B cell (primary cell): ENCODE data around the gene AHDC1. TPM values are rescaled to one million over a fixed set of nuclear protein-coding genes. Genes with fewer than 3 reads are reported as not detected.
A peak's percentile ranks its signal among the peaks of the same experiment; 100 is the strongest.

Experiments
- ATAC-seq: fragments of 200-7000 bp; cut with Tn5 transposase; one replicate; pipeline ENCODE4 v1.10.0; 2021; ENCODE audit warnings: low read depth, mild to moderate bottlenecking, moderate number of reproducible peaks, moderate library complexity
- CTCF ChIA-PET: fragments of 350-600 bp; sonication (Branson Sonifier 250); formaldehyde crosslinking; loops from one replicate; lab custom pipeline; 2021; ENCODE audit warnings: antibody characterized with exemption, inconsistent platforms; lab: Charles Lee
- POLR2A ChIA-PET: fragments of 350-600 bp; sonication (Branson Sonifier 250); formaldehyde crosslinking; loops from one replicate; lab custom pipeline; 2021; ENCODE audit warnings: antibody characterized with exemption; lab: Charles Lee
- DNase-seq: peaks from one replicate; pipeline ENCODE4 v3.0.0; 2013
- H2AFZ ChIP-seq: 2 replicates; pipeline ENCODE4 v1.6.1; 2012; ENCODE audit warnings: mild to moderate bottlenecking, low read depth, low read length; ENCODE audit not compliant: insufficient read depth, poor library complexity, severe bottlenecking
- H3K27ac ChIP-seq, 2 donors: 1 replicate in 1 of 2; 2 replicates in 1 of 2; pipeline ENCODE4 v1.5.1; 2012 to 2013; ENCODE audit warnings: low read length in 2 of 2, mild to moderate bottlenecking in 2 of 2, moderate library complexity in 1 of 2
- H3K27me3 ChIP-seq, 4 experiments: fragments of 200-600 bp in 1 of 4; sonication (generic) in 1 of 4; replicated peaks in 1 of 4; 1 replicate in 2 of 4; 2 replicates in 2 of 4; pipeline versions ENCODE4 v1.6.1 to v1.7.0; 2013 to 2016; ENCODE audit warnings: low read length in 3 of 4, mild to moderate bottlenecking in 2 of 4, mixed read lengths in 1 of 4, moderate library complexity in 1 of 4; ENCODE audit not compliant: insufficient read depth in 4 of 4, control insufficient read depth in 3 of 4; ENCODE audit errors: control extremely low read depth in 1 of 4
- H3K36me3 ChIP-seq, 2 experiments: replicated peaks in 1 of 2; 1 replicate in 1 of 2; 2 replicates in 1 of 2; pipeline versions ENCODE4 v1.6.1 to v1.7.1; 2013; ENCODE audit warnings: low read length in 1 of 2; ENCODE audit not compliant: insufficient read depth in 2 of 2, control insufficient read depth in 1 of 2; ENCODE audit errors: control extremely low read depth in 1 of 2, extremely low read depth in 1 of 2
- H3K4me1 ChIP-seq, 2 donors: fragments of 200-600 bp in 1 of 2; sonication (generic) in 1 of 2; 1 replicate in 1 of 2; 2 replicates in 1 of 2; pipeline versions ENCODE4 v1.5.1 to v1.6.1; 2013 to 2017; ENCODE audit warnings: low read length in 2 of 2; ENCODE audit not compliant: control insufficient read depth in 2 of 2, insufficient read depth in 2 of 2
- H3K4me2 ChIP-seq: replicated peaks from 2 replicates; pipeline ENCODE3; 2012; ENCODE audit warnings: mild to moderate bottlenecking, low read depth, low read length; ENCODE audit not compliant: poor library complexity, severe bottlenecking
- H3K4me3 ChIP-seq, 5 experiments: fragments of 200-600 bp in 1 of 5; sonication (generic) in 1 of 5; 1 replicate in 3 of 5; 2 replicates in 2 of 5; pipeline versions ENCODE4 v1.5.1 to v1.7.0; 2011 to 2016; ENCODE audit warnings: low read length in 4 of 5, mild to moderate bottlenecking in 4 of 5, low read depth in 2 of 5, control low read depth in 1 of 5, moderate library complexity in 1 of 5; ENCODE audit not compliant: insufficient read depth in 1 of 5; ENCODE audit errors: control extremely low read depth in 1 of 5, extremely low read depth in 1 of 5
- H3K79me2 ChIP-seq: fragments of 200-600 bp; sonication (generic); one replicate; pipeline ENCODE4 v1.6.0; 2016; ENCODE audit warnings: low read length; ENCODE audit not compliant: control insufficient read depth, insufficient read depth
- H3K9ac ChIP-seq: fragments of 200-600 bp; sonication (generic); 2 replicates; pipeline ENCODE4 v1.6.1; 2017; ENCODE audit warnings: mild to moderate bottlenecking, low read length, moderate library complexity
- H3K9me3 ChIP-seq, 3 donors: one replicate each; pipeline versions ENCODE4 v1.6.1 to v1.7.1; 2013; ENCODE audit warnings: low read length in 2 of 3; ENCODE audit not compliant: control insufficient read depth in 2 of 3, insufficient read depth in 1 of 3; ENCODE audit errors: control extremely low read depth in 1 of 3
- H4K20me1 ChIP-seq: 2 replicates; pipeline ENCODE4 v1.6.0; 2012; ENCODE audit warnings: mild to moderate bottlenecking, low read length; ENCODE audit not compliant: insufficient read depth, control insufficient read depth, poor library complexity, severe bottlenecking
- H3K27ac Mint-ChIP-seq: one replicate; pipeline ENCODE4 v1.8.0; 2021; ENCODE audit warnings: mixed read lengths
- H3K27me3 Mint-ChIP-seq: one replicate; pipeline ENCODE4 v1.8.0; 2021; ENCODE audit warnings: mixed read lengths
- H3K4me1 Mint-ChIP-seq: one replicate; pipeline ENCODE4 v1.8.0; 2021; ENCODE audit warnings: mixed read lengths
- H3K4me3 Mint-ChIP-seq: one replicate; pipeline ENCODE4 v1.8.0; 2021; ENCODE audit warnings: mixed read lengths
- H3K9me3 Mint-ChIP-seq: one replicate; pipeline ENCODE4 v1.8.0; 2022; ENCODE audit warnings: mixed read lengths; ENCODE audit not compliant: insufficient read depth
- CTCF ChIP-seq: fragments of 200-600 bp; IDR thresholded peaks from one replicate; pipeline ENCODE4 v1.8.0; 2022; ENCODE audit warnings: antibody characterized with exemption, mild to moderate bottlenecking
- EZH2 ChIP-seq: IDR thresholded peaks from 2 replicates; pipeline ENCODE4 v1.6.1; 2012; ENCODE audit warnings: borderline replicate concordance, low read depth, mild to moderate bottlenecking, moderate library complexity, low read length; ENCODE audit not compliant: insufficient read depth, poor library complexity, severe bottlenecking
- WGBS: methylation state at CpG from one replicate; pipeline ENCODE4 v1.1.5; 2013; ENCODE audit warnings: missing lambda C conversion rate; ENCODE audit not compliant: insufficient coverage; 5-methylcytosine and 5-hydroxymethylcytosine counted together
- intact Hi-C: fragments of 100-400 bp; cut with micrococcal nuclease; formaldehyde crosslinking; loops from one replicate; pipeline ENCODE4 v1.10.0; 2022
- polyA plus RNA-seq: library from polyadenylated mRNA; depleted of rRNA; stranded (reverse); fragments of >200 nt; gene quantifications from 2 replicates; pipeline ENCODE4 v1.2.3, GENCODE V29; 2012
- total RNA-seq, 2 donors: library from RNA; stranded (reverse); fragments of 120-200 nt in 1 of 2; gene quantifications; 1 replicate in 1 of 2; 2 replicates in 1 of 2; pipeline versions ENCODE4 v1.2.3 to v1.2.4, GENCODE V29; 2013 to 2022

Gene AHDC1
- total and polyA plus RNA-seq, 2 donors (not counting 1 experiment from before 2014, with no cell fraction given) = 6.2 to 32.0 TPM

- ATAC-seq (no peak), DNase-seq (no peak)
- Histone ChIP-seq H3K79me2 (no peaks in the 10 kb centered on the region), H2AFZ (peak overlapping the region; percentile 77), H3K9me3 (no peaks in the 10 kb centered on the region), H3K27ac (no peak overlapping the region), H3K4me2 (peak overlapping the region; percentile 71), H3K27me3 (peaks cover 0 to 4% (median 0%) of the 10 kb centered on the region in 4 experiments), H3K4me1 (peaks cover 49 to 51% of the 10 kb centered on the region in 2 donors), H3K36me3 (no peaks in the 10 kb centered on the region), H3K9ac (no peak overlapping the region), H4K20me1 (no peaks in the 10 kb centered on the region), H3K4me3 (peak overlapping the region in 1 of 5 experiments; percentile 16)
- ChIA-PET CTCF (no interaction called here), POLR2A (no interaction called here)
- H3K9me3 Mint-ChIP-seq = no peaks in the 10 kb centered on the region
- peak overlapping the region; percentile 36 for H3K4me3 Mint-ChIP-seq
- no peaks in the 10 kb centered on the region for H3K27me3 Mint-ChIP-seq
- H3K27ac Mint-ChIP-seq = peak overlapping the region; percentile 28
- intact Hi-C loops = loop anchor here (10.0 kb wide), 1 partner anchor 47 kb away; no protein-coding TSS in a partner anchor
- 61% methylated on average over 9 of the region's 9 CpGs for WGBS
- peaks cover 54% of the 10 kb centered on the region for H3K4me1 Mint-ChIP-seq
- TF ChIP-seq EZH2 = no peak
- TF ChIP-seq CTCF = no peak
These were observed 82.0 kb downstream of the AHDC1 start for GRCh38 chr1:27521861-27522431.

- peak overlapping the region; percentile 48 for H3K4me3 Mint-ChIP-seq
- CTCF ChIA-PET = interaction anchor here (0.9 kb wide), 1 partner anchor 35 kb away, joined by 4 read pairs; no protein-coding TSS in a partner anchor
- Histone ChIP-seq H3K27ac (no peak overlapping the region), H3K79me2 (no peaks in the 10 kb centered on the region), H3K4me2 (peak overlapping the region; percentile 71), H3K9me3 (no peaks in the 10 kb centered on the region), H2AFZ (peak overlapping the region; percentile 77), H3K36me3 (no peaks in the 10 kb centered on the region), H3K4me3 (peak overlapping the region in 2 of 5 experiments; percentile 5 to 16), H3K27me3 (peaks cover 0 to 4% (median 0%) of the 10 kb centered on the region in 4 experiments), H3K9ac (peak overlapping the region; percentile 19), H4K20me1 (no peaks in the 10 kb centered on the region), H3K4me1 (peaks cover 43 to 46% of the 10 kb centered on the region in 2 donors)
- TF ChIP-seq CTCF (no peak), EZH2 (no peak)
- DNase-seq (peak; percentile 41), ATAC-seq (no peak)
- H3K9me3 Mint-ChIP-seq = no peaks in the 10 kb centered on the region
- peak overlapping the region; percentile 46 for H3K27ac Mint-ChIP-seq
- peaks cover 49% of the 10 kb centered on the region for H3K4me1 Mint-ChIP-seq
- intact Hi-C loops = loop anchor here (10.0 kb wide), 1 partner anchor 47 kb away; no protein-coding TSS in a partner anchor
- H3K27me3 Mint-ChIP-seq = no peaks in the 10 kb centered on the region
- WGBS = 15% methylated on average over 18 of the region's 20 CpGs
- POLR2A ChIA-PET = no interaction called here
These were observed 82.6 kb downstream of the AHDC1 start for GRCh38 chr1:27521336-27521831.
